ENCODE data around the gene NLK.
"Not testable (repeated sequence)": the region's sequence is repeated elsewhere in the genome, so short reads cannot be mapped to it uniquely, and the experiment has no call there.

Gene NLK

DNA sequence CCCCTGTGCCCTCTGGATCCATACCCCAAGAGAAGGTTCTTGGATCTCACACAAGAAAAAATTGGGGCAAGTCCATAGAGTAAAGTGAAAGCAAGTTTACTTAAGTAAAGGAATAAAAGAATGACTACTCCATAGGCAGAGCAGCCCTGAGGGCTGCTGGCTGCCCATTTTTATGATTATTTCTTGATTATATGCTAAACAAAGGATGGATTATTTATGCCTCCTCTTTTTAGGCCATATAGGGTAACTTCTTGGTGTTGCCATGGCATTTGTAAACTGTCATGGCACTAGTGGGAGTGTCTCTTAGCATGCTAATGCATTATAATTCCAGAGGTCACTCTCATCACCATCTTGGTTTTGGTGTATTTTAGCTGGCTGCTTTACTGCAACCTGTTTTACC lies 70.8 kb downstream of the NLK start:
- no peak for DNase-seq (ENCODE audit: low read depth)

DNA sequence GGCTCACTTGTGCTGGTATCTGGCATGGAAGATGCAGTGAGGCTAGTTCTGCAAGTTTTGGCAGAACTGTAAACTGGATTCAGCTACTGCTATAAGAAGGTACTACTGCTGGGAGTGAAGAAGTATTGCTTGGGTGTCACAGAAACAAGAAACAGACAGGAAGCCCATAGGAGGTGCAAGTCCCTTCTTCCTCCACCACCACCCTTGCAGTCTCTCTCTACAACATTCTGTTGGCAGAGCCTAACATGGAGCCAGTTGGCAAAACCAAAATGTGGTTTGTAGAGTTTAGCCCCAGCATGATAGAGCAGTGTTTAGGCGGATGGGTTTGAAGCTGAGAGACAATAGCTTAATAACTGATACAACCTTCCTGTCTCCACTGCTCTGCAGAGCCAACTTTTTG lies 72.6 kb downstream of the NLK start:
- DNase-seq (ENCODE audit: low read depth) = no peak

DNA sequence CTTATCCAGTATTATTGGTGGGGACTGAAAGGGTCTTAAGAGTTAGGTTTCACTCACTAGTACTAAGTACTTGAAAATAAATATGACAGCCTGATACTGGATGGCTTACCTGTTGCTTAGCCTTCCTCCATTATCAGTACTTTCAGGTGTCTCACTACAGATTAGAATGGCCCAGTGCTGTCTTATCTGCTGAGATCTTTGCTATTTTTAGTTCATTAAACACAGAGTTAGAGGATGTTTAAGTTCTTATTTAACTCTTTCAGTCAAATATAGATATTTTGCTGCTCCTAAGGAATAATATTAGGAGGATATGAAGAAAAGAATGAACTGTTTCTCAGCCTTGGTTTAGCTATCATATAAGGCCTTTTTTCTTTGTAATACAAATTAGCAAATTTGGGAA lies 74.8 kb downstream of the NLK start:
- DNase-seq (ENCODE audit: low read depth) = no peak

DNA sequence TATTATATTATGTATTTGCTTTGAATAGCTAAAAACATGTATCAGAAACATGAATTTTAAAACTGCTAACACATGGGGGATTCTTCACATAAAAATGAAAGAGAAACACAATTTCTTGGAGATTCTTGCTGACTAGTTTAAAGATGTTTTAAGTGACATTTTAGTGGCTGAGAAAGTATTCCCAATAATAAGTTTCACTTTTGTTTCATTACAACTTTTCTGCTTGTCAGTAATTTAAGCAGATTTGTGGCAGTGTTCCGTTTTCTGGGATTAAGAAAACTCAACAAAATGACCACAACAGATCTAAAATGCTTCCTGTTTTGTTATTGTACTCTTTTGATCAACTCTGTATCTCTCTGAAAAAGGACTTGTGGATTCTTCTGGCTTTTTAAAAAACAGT lies 75.9 kb downstream of the NLK start:
- no peak for DNase-seq (ENCODE audit: low read depth)

DNA sequence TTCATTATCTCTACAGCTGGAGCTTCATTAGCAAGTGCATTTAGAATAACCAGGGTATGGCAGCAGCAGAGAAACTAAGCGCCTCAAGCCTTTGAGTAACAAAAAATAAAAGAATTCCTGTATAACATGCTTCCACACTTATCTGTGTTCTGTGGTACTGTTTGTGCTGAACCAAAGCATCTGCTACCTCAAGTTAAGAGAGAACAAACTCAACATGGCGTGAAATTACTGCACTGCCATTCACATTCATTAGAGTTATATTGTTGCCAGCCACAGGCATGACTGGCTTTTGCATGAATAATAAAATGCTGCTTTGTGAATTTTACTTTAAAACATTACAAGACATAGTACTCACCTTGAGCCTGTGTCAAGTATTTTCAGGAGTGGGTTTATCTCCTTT lies 76.6 kb downstream of the NLK start:
- DNase-seq (ENCODE audit: low read depth) = no peak

DNA sequence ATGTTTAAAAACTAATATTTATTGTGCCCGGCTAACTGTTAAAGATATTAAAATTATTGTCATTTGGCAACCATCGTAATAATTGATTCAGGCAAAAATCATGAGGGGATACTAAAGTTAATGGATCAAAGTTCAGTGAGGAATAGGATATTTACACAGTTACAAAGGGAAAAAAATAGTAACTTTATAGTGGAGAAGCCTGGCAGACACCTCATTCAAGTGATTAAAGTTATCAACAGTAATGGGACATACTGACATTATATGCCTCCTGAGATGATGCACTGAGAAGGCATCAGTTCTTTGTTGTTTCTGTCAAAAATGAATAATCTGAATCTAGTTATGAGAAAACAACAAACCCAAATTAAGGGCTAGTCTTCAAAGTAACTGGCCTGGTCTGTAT lies 77.1 kb downstream of the NLK start:
- no peak for DNase-seq (ENCODE audit: low read depth)

DNA sequence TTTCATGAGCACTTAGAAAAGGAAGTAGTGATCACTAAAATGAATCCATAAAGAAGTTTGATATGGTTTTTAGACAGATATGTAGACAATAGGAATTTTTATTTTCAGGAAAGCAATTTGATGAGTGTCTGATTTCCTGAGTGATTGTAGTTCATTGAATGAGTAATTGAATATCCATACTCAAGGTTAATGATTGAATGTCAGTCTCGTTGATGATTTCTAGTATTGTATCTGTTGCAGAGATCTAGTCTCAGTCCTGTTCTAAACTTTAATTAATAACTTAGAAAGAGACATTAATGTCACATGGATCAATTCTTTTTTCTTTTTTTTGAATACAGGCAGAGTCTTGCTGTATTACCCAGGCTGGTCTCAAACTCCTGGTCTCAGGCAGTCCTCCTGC lies 78.3 kb downstream of the NLK start:
- DNase-seq (ENCODE audit: low read depth) = no peak

DNA sequence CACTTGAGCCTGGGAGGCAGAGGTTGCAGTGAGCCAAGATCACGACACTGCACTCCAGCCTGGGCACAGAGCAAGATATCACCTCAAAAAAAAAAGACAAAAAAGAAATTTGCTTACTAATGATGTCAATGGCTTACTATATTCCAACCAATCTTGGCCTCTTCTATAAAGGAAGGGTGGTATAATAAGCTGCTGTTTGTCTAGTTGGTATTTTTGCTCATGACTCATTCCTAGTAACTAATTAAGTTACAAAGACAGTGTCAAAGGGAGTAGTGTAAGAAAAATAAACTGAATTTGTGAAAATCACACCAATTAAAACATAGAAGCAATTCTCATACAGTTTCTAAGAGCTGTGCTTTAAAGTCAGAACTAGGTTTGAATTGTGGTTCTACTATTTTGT lies 82.5 kb downstream of the NLK start:
- no peak for DNase-seq (ENCODE audit: low read depth)

DNA sequence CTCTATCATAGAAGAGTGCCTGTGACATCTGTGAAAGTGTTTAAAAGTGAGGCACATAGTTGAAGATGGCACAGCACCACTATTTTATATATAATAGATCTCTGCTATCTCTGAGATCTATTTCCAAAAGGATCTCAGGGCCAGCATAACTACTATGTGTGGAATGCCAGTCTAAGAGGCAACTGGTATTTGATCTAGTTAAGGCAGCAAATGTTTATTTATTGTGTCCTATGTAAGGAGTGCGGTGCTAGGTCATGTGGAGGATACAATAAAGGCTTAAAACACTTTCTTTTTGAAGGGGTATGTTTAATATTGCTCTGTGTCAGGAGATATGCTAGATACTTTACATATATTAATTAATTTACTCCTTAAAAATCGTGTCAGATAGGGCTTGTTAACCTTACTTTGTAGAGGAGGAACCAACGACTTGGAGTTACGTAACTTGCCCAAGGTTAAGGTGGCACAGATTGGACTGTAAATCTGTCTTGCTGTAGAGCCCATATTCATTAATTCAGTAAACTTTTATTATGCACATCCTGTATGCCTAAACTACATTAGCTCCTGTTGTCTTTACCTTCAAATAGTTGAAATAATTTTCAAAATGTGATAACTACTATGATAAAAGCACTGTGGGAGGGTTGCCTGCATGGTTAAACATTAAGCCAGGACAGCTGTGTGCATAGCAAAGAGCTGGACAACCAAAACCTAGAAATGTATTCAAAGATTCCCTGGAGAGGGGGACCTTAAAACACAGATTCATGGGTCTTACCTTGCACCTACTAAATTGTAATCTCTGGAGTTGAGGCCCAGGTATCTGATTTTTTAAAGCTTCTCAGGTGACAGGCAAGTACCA lies 83.3 kb downstream of the NLK start:
- DNase-seq (ENCODE audit: low read depth) = no peak

DNA sequence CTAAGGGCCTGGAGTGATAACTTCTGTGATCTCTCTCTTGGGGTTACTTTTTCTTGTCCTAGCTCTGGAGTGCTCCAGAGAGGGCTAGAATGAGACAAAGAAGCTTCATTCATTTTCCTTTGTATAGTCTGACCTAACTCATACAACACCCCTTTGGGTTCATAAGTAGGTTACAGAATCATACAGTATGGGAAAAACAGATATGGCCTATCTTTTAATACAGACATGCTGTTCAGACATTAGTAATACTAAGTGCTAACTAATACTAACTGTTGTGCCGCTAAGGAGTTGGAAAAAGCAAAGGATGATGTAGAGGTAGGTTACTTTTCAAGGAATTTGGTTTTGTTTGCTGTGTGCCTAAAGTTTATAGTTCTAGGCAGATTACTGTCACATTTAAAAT lies 84.7 kb downstream of the NLK start:
- DNase-seq (ENCODE audit: low read depth) = no peak

DNA sequence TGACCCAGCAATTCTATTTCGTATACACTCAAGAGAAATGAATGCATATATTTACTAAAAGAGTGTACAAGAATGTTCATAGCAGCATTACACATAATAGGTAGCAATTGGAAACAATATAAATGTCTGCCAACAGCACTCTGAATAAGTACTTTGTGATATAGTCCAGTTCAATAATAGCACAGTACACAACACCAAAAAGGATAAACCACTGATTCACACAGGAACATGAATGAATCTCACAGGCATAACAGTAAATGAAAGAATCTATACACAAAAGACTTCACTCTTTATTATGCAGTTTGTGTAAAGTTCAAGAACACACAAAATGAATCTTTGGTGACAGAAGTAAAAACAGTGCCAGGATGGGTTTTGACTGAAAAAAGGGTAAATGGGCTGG lies 86.3 kb downstream of the NLK start:
- no peak for DNase-seq (ENCODE audit: low read depth)

DNA sequence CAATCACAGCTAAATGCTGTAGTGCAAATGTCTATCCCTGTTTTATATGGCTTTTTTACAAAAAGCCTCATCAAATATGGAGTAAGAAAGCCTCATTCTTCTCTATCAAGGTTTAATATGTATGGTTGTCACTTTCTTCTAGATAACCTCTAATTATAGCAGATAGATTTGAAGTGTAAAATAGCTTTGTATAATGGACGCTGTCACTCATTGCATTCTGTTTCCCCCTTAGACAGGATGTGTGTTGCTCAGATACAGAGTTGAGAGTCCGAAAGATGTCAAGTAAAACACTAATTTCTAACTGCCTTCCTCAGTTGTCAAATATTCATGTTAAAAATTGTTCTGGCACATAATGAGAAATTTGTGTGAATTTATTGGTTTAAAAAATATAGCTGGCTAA lies 88.0 kb downstream of the NLK start:
- no peak for DNase-seq (ENCODE audit: low read depth)

DNA sequence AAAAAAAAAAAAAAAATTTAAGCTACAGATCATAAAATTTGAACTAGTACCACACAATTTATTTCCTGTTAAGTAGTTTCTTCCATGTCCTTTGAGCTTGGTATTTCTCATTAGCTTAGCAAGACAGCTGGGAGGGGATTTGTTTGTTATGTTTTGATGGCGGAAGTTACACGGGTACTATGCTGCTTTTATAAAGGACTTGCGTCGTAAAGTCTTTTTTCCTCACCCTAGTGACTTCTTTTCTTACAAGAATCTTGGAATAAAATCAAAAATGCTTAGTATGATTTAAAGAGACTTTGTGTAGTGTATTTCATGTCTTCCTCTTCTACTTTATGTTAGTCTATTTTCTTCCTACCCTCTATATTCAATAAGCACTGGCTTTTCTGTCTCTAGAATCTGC lies 89.1 kb downstream of the NLK start:
- no peak for DNase-seq (ENCODE audit: low read depth)

DNA sequence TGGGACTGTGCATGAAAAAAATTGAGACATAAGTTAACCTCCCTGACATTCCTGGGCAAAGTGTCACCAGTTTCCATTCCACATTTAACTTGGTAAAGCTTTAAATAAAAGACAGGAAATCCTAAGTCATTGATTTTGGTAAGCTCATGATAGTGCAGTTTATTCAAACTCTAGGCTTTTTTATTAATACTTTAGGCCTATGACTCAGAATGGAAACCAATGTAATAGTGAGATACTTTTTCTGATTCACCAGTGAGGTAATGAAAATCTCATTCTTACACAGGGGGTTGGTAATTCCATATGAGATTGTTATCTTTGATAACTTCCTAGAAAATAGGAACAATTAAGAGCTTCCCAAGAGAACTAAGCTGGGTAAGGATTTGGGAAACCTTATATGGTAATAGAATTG lies 91.1 kb downstream of the NLK start:
- no peak for DNase-seq (ENCODE audit: low read depth)

DNA sequence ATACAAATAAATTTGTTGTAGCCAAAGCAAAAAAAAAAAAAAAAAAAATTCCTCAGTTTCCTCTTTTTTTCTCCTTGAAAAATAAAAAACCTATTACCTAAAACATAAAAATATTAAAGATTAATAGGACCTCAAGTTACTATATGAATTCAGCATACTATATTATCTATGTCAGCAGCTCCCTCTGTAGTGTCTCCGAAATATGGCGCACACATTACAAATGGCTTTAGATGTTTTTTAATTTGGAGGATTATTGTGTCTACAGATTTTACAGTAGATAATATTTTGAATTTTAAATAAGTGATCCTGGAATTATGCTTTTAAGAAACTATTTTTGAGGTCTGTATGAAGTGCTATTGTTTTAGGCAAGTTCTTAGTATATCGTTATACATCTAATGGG lies 94.4 kb downstream of the NLK start:
- no peak for DNase-seq (ENCODE audit: low read depth)

DNA sequence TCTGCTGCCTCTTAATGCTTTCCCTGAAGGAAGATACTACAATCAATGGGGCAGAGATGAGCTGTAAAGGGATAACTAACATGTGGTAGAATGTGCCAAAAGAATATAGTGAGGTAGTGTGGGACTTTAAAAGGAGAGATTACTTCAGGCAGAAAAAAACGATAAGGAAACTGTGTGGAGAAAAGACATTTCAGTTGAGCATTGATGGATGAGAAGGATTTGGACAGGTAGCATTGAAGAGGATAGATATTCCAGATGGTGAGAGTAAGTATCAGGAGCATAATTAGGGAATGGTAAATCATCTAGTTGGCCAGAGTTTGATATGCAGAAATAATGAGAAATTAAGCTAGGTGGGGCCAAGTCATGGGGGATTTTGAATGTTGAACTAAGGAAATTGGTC lies 97.3 kb downstream of the NLK start:
- no peak for DNase-seq (ENCODE audit: low read depth)

DNA sequence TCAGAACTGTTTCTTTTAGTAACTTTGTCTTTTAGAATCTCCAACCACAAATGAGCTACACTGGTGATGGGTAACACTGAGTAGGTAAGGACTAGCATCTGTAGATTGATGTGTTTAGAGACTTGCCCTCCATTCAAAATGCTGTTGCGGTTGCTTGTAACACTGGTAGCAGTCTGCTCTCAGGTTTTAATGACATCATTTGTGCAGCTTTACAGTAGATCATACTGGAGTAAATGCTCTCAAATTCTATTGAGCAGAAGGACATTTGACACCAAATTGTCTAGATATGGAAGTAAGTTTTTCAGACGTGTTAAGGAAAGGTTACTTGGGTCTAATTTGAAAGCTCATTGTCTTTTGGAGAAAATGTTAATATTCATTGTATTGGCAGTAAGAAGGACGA lies 98.8 kb downstream of the NLK start:
- no peak for DNase-seq (ENCODE audit: low read depth)

DNA sequence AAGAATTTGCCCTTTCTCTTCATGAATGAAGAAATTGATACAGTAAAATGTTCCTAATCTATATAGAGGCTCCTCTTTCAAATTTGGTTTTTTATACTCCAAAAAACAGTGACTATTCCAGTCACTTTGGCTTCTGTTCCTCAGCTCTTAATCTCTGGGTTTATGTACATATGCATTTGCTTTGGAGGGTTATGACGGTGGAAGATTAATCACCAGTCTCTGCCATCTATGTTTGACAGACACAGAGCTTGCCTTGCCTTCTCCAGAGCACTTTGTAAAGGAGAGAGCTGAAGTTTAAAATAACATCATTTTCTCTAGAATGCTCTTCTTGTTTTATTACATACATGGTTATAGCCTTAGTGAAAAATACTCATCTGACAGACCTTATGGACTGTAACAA lies 99.3 kb downstream of the NLK start:
- no peak for DNase-seq (ENCODE audit: low read depth)

DNA sequence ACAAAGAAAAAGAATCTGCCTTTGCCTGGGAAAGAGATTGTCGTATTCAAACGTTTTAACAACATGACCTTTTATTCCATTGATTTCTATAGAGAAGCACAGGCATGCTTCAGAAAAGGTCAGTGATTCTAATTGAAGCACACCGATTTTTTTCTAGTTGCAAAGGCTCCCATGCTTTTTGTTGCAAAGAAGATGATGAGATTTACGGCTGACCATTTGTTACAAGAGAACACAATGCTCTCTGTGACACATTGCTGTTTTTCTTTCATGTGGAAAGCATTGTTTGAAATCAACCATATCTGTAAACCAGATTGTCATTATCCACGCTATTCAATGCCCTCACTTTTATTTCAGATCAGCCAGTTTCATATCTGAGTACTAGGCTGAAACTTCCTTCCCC lies 99.8 kb downstream of the NLK start:
- no peak for DNase-seq (ENCODE audit: low read depth)

DNA sequence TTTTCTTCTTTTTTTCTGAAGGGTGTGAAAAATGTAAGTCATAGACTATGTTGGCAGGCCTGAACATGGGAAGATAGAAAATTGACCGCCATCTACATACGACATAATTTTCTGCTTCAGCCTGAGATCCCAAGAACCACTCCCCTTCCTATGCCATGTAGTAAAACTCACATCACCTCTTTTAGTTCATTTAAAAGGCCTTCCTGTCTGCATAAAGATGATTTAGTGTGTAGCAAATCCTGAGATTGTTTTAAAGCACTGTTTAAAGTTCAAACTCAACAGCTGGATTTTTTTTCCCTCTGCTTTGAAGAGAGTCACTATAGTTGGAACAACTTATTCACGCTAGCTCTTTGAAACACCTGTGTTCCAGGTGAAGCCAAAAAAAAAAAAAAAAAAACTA lies 101.5 kb downstream of the NLK start:
- no peak for DNase-seq (ENCODE audit: low read depth)

DNA sequence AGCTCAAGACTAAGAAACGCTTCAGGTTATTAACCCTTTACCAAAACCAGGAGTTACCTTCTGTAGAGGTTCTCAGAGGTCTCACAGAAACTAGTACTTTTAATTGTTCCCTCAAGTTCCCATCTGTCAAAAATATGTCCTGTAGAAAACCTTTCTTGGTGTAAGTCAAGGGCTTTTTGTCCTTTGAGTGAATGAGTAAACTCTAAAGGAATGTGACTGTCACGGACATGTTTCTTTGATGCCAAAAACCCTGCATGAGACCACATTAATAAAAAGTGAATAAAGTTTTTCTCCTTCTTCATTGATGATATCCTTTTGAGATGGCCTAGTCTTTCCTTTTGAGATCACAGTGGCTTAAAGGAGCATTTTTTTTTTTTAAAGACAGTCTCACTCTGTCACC lies 102.9 kb downstream of the NLK start:
- no peak for DNase-seq (ENCODE audit: low read depth)

DNA sequence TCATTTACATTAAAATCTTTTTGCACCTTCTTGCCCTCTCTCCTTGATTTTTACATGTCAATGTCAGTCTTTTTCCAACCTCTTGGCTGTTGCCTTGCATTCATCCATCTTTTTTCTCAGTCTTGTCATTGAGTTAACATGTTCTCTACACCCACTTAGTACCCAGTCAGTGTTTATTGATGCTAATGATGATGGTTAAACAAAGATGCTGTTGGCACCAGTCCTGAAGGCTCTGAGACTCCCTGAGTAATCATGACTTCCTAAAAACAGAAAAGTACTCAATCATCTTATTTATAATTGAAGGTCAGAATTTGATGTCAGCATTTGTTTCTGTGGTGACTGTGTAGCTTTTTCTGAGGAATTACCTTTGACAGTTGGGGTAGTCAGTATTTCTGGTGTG lies 104.5 kb downstream of the NLK start:
- no peak for DNase-seq (ENCODE audit: low read depth)

DNA sequence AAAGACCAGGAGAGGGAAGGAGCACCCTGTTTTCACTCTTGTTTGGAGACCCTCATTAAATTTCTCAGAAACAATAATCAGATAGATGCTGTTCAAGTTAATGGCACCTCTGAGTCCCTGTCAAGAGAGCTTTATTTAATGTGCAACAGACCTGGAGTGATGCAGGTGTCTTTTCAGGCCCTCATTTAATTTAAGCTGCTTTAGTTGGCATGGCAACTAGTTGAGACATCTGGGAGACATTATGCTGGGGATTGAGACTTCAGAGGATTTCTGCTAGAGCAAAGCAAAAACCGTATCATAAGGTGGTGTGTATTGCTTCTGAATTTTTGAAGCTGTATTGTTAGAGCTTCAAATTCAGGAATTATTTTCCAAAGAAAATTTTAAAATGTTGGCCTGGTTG lies 108.5 kb downstream of the NLK start:
- no peak for DNase-seq (ENCODE audit: low read depth)

DNA sequence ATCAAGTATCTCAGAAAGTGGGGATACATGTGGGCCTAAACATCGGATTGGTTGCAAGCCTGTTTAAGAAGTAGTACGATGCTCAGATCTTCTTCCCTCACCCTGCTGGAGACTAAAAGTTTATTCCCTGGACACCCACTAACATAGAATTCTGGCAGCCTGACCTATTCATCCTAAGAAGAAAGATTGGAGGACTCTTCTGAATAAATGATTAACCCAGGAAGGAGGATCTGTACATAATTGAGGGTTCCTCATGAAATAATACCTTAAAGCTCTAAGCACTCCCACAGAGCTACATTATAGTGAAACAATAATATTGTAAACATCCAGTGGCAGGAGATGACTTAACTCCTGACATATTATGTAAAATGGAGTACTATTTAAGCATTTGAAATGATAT lies 111.7 kb downstream of the NLK start:
- DNase-seq (ENCODE audit: low read depth) = no peak

DNA sequence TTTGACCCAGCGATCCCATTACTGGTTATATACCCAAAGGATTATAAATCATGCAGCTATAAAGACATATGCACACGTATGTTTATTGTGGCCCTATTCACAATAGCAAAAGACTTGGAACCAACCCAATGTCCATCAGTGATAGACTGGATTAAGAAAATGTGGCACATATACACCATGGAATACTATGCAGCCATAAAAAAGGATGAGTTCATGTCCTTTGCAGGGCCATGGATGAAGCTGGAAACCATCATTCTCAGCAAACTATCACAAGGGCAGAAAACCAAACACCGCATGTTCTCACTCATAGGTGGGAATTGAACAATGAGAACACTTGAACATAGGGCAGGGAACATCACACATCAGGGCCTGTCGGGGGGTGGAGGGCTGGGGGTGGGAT lies 112.9 kb downstream of the NLK start:
- not testable (repeated sequence) for DNase-seq (ENCODE audit: low read depth)
